ENCODE measurements around the gene DOCK1.
"Not testable (repeated sequence)": the region's sequence is repeated elsewhere in the genome, so short reads cannot be mapped to it uniquely, and the experiment has no call there.

DOCK1 gene

GRCh38 chr10:126904818-126905701 lies at the start of gene DOCK1:
TSS of gene DOCK1 (plus strand) at chr10:126905428. CDS start at chr10:126905518, 90 bp downstream.
- no peak for FAIRE-seq

- FAIRE-seq: no peak
Observed at GRCh38 chr10:126857178-126857806, 47.9 kb upstream of the DOCK1 start.

GRCh38 chr10:126867567-126868365 lies 37.5 kb upstream of the DOCK1 start:
- no peak for FAIRE-seq

GRCh38 chr10:126868371-126868770 lies 36.9 kb upstream of the DOCK1 start:
- no peak for FAIRE-seq

GRCh38 chr10:126872135-126872534 lies 33.1 kb upstream of the DOCK1 start:
- FAIRE-seq: no peak

GRCh38 chr10:126872768-126873167 lies 32.5 kb upstream of the DOCK1 start:
- FAIRE-seq: no peak

GRCh38 chr10:126876456-126876855 lies 28.8 kb upstream of the DOCK1 start:
- FAIRE-seq: no peak

- FAIRE-seq: no peak
Observed at GRCh38 chr10:126877390-126877789, 27.8 kb upstream of the DOCK1 start.

GRCh38 chr10:126878594-126878993 lies 26.6 kb upstream of the DOCK1 start:
- no peak for FAIRE-seq

- no peak for FAIRE-seq
Observed at GRCh38 chr10:126880926-126881325, 24.3 kb upstream of the DOCK1 start.

- FAIRE-seq: not testable (repeated sequence)
Observed at GRCh38 chr10:126882055-126882454, 23.2 kb upstream of the DOCK1 start.

- not testable (repeated sequence) for FAIRE-seq
Observed at GRCh38 chr10:126888436-126888835, 16.8 kb upstream of the DOCK1 start.

GRCh38 chr10:126889421-126889820 lies 15.8 kb upstream of the DOCK1 start:
- no peak for FAIRE-seq

GRCh38 chr10:126890797-126891196 lies 14.4 kb upstream of the DOCK1 start:
- FAIRE-seq: not testable (repeated sequence)

- FAIRE-seq: no peak
Observed at GRCh38 chr10:126892226-126893175, 12.7 kb upstream of the DOCK1 start.

GRCh38 chr10:126893206-126893605 lies 12.0 kb upstream of the DOCK1 start:
- FAIRE-seq: no peak

- no peak for FAIRE-seq
Observed at GRCh38 chr10:126893841-126894240, 11.4 kb upstream of the DOCK1 start.

GRCh38 chr10:126895214-126895781 lies 9.9 kb upstream of the DOCK1 start:
- no peak for FAIRE-seq

GRCh38 chr10:126898460-126898859 lies 6.8 kb upstream of the DOCK1 start:
- FAIRE-seq: no peak

GRCh38 chr10:126899529-126899928 lies 5.7 kb upstream of the DOCK1 start:
- FAIRE-seq: not testable (repeated sequence)

GRCh38 chr10:126902157-126902556 lies 3.1 kb upstream of the DOCK1 start:
- FAIRE-seq: no peak

Measured in islet of Langerhans (tissue), 1 donor.